Panc1 (cell line): ENCODE data around the gene GNG7. TPM values are rescaled to one million over a fixed set of nuclear protein-coding genes. Genes with fewer than 3 reads are reported as not detected.

Source experiments
- ATAC-seq: fragments of 200-7000 bp; cut with Tn5 transposase; 2 replicates; pipeline ENCODE4 v1.9.1; 2020; ENCODE audit warnings: mild to moderate bottlenecking, moderate library complexity
- BruUV-seq: library from RNA; stranded (reverse); fragments of 400-500 nt; replicated peaks from 2 replicates; lab custom pipeline; 2021; lab: Mats Ljungman, UMichigan
- CTCF ChIA-PET: fragments of 300-600 bp; sonication (Branson Sonifier 250); formaldehyde crosslinking; loops from one replicate; lab custom pipeline; 2022; ENCODE audit warnings: antibody characterized with exemption; lab: Charles Lee
- POLR2A ChIA-PET: fragments of 300-600 bp; sonication (Branson Sonifier 250); formaldehyde crosslinking; loops from one replicate; lab custom pipeline; 2022; ENCODE audit warnings: antibody characterized with exemption; lab: Charles Lee
- DNase-seq: peaks from one replicate; pipeline ENCODE4 v3.0.0-alpha.2; 2010; ENCODE audit warnings: low read depth, low spot score
- H3K27ac ChIP-seq: 2 replicates; pipeline ENCODE4 v1.5.1; 2011; ENCODE audit warnings: mild to moderate bottlenecking, low read length, inconsistent platforms
- H3K27me3 ChIP-seq: fragments of 200-500 bp; sonication (Bioruptor generic); 2 replicates; pipeline ENCODE4 v1.6.0; 2014; ENCODE audit warnings: low read length, inconsistent platforms; ENCODE audit not compliant: control insufficient read depth, insufficient read depth
- H3K36me3 ChIP-seq: fragments of 200-500 bp; sonication (Bioruptor generic); 2 replicates; pipeline ENCODE4 v1.5.1; 2014; ENCODE audit warnings: inconsistent platforms, mild to moderate bottlenecking, low read length, moderate library complexity; ENCODE audit not compliant: control insufficient read depth, insufficient read depth
- H3K4me1 ChIP-seq: 2 replicates; pipeline ENCODE4 v1.5.1; 2011; ENCODE audit warnings: inconsistent platforms, mild to moderate bottlenecking, low read length, moderate library complexity; ENCODE audit not compliant: control insufficient read depth, insufficient read depth
- H3K4me3 ChIP-seq, 2 experiments: 2 replicates each; pipeline ENCODE4 v1.5.1; 2011 to 2012; ENCODE audit warnings: low read depth in 2 of 2, low read length in 2 of 2, mild to moderate bottlenecking in 2 of 2, inconsistent platforms in 1 of 2, moderate library complexity in 1 of 2
- H3K9me3 ChIP-seq: fragments of 200-500 bp; sonication (Bioruptor generic); 2 replicates; pipeline ENCODE4 v1.5.1; 2014; ENCODE audit warnings: low read depth, mild to moderate bottlenecking, inconsistent platforms, low read length, moderate library complexity; ENCODE audit not compliant: control insufficient read depth, insufficient read depth
- POLR2AphosphoS5 ChIP-seq: IDR thresholded peaks from 2 replicates; pipeline ENCODE4 v1.6.1; 2012; ENCODE audit warnings: mild to moderate bottlenecking, low read depth, low read length, moderate library complexity
- REST ChIP-seq, 2 experiments: IDR thresholded peaks; 2 replicates each; pipeline ENCODE4 v1.6.1; 2011 to 2012; ENCODE audit warnings: low read depth in 2 of 2, control low read depth in 1 of 2, low read length in 1 of 2, mild to moderate bottlenecking in 1 of 2, moderate library complexity in 1 of 2; ENCODE audit not compliant: insufficient read depth in 1 of 2
- SIN3A ChIP-seq: IDR thresholded peaks from 2 replicates; pipeline ENCODE4 v1.6.1; 2012; ENCODE audit warnings: low read depth, mild to moderate bottlenecking, low read length, moderate library complexity, borderline replicate concordance; ENCODE audit not compliant: insufficient read depth
- TCF7L2 ChIP-seq: IDR thresholded peaks from 2 replicates; pipeline ENCODE4 v1.6.1; 2011; ENCODE audit warnings: mild to moderate bottlenecking, low read depth, low read length, inconsistent platforms
- in situ Hi-C: cut with HindIII; loops from 2 replicates; pipeline ENCODE4 v1.10.0; 2016; ENCODE audit warnings: low sequenced_read_pairs, low pct_unique_long_range_greater_than_20kb
- intact Hi-C: fragments of 100-400 bp; cut with micrococcal nuclease; formaldehyde crosslinking; loops from one replicate; pipeline ENCODE4 v1.10.0; 2022; ENCODE audit not compliant: unreplicated experiment
- total RNA-seq: library from RNA; stranded (reverse); gene quantifications from one replicate; pipeline ENCODE4 v1.2.1, GENCODE V29; 2021; ENCODE audit not compliant: unreplicated experiment
- TF ChIP-seq, protein P1 (sequence below): fragments of 450-650 bp; IDR thresholded peaks from 2 replicates; pipeline ENCODE4 v1.5.1; 2017; ENCODE audit warnings: mild to moderate bottlenecking

Gene GNG7
- total RNA-seq, 1 experiment from 2014 or later: 0.74 TPM

DNA sequence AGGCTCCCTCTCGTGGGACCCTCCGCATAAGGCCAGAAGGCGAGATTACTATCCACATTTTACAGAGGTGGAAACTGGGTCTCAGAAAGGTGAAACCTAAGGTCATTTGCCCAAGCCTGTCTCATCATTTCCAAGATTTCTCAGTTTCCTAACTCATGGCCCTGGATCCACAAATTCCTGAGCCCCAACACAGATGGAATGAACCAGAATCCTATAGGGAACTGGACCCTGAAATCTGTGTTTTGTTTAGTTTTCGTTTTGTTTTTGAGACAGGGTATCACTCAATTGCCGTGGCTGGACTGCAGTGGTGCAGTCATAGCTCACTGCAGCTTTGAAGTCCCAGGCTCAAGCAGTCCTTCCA, 563 bp upstream of the GNG7 start:
- TF ChIP-seq REST (IDR thresholded peaks at IDR 0.05; ENCODE audit: insufficient read depth in 1 of 2, low read depth in 2 of 2, low read length in 1 of 2): no peak
- TF ChIP-seq, protein P1, sequence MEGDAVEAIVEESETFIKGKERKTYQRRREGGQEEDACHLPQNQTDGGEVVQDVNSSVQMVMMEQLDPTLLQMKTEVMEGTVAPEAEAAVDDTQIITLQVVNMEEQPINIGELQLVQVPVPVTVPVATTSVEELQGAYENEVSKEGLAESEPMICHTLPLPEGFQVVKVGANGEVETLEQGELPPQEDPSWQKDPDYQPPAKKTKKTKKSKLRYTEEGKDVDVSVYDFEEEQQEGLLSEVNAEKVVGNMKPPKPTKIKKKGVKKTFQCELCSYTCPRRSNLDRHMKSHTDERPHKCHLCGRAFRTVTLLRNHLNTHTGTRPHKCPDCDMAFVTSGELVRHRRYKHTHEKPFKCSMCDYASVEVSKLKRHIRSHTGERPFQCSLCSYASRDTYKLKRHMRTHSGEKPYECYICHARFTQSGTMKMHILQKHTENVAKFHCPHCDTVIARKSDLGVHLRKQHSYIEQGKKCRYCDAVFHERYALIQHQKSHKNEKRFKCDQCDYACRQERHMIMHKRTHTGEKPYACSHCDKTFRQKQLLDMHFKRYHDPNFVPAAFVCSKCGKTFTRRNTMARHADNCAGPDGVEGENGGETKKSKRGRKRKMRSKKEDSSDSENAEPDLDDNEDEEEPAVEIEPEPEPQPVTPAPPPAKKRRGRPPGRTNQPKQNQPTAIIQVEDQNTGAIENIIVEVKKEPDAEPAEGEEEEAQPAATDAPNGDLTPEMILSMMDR: no peak
- TF ChIP-seq POLR2AphosphoS5: no peak
- TF ChIP-seq TCF7L2: no peak
- no peak for TF ChIP-seq SIN3A
- no peak for DNase-seq
- Histone ChIP-seq H3K27ac (no peak overlapping the region), H3K36me3 (no peaks in the 10 kb centered on the region), H3K9me3 (no peaks in the 10 kb centered on the region), H3K4me1 (0 out of 2 replicates have a peak, but pooled peaks cover 3% of the 10 kb centered on the region), H3K4me3 (peak overlapping the region; percentile 27 to 42), H3K27me3 (no peaks in the 10 kb centered on the region)
- CTCF ChIA-PET: no interaction called here
- BruUV-seq: no TSS peak
- in situ Hi-C loops: no loop called here
- intact Hi-C loops: no loop called here
- ATAC-seq: no peak
- POLR2A ChIA-PET: no interaction called here

GRCh38 chr19:2701361-2702169, 929 bp downstream of the GNG7 start:
- no peak for ATAC-seq

More at GRCh38 chr19:2701361-2702169, 929 bp downstream of the GNG7 start:
- Histone ChIP-seq H3K36me3 (no peaks in the 10 kb centered on the region), H3K27me3 (no peaks in the 10 kb centered on the region), H3K27ac (no peak overlapping the region), H3K4me3 (no peak overlapping the region), H3K9me3 (no peaks in the 10 kb centered on the region), H3K4me1 (0 out of 2 replicates have a peak, but pooled peaks cover 3% of the 10 kb centered on the region)
- POLR2A ChIA-PET: no interaction called here
- in situ Hi-C loops: no loop called here
- CTCF ChIA-PET: interaction anchor here (0.6 to 1.3 kb wide), 2 partner anchors 53 to 548 kb away, joined by 3 to 6 read pairs; no protein-coding TSS in a partner anchor
- no TSS peak for BruUV-seq
- DNase-seq: no peak
- no peak for TF ChIP-seq SIN3A
- TF ChIP-seq POLR2AphosphoS5: no peak
- TF ChIP-seq REST (IDR thresholded peaks at IDR 0.05; ENCODE audit: insufficient read depth in 1 of 2, low read depth in 2 of 2, low read length in 1 of 2): no peak
- TF ChIP-seq TCF7L2: no peak
- TF ChIP-seq, protein P1: no peak
- intact Hi-C loops: no loop called here
